Epidermal melanocyte (primary cell): ENCODE data around the gene DDX27.
A peak's percentile ranks its signal among the peaks of the same experiment; 100 is the strongest.
"Not testable (repeated sequence)": the region's sequence is repeated elsewhere in the genome, so short reads cannot be mapped to it uniquely, and the experiment has no call there.

Experiments used
- DNase-seq: peaks from one replicate; pipeline ENCODE4 v3.0.0; 2011; ENCODE audit warnings: low spot score; ENCODE audit not compliant: insufficient read length

Gene DDX27

DNA sequence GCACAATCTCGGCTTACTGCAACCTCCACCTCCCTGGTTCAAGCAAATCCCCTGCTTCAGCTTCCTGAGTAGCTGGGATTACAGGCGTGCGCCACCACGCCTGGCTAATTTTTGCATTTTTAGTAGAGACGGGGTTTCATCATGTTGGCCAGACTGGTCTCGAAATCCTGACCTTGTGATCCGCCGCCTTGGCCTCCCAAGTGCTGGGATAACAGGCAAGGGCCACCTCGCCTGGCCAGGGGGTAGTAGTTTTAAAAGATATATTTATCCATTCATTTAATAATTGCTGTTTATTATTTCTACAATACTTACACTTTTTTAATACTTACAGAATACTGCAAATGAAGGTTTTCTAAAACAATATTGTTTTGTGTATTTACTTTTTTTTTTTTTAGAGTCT lies 15.5 kb upstream of the DDX27 start:
- DNase-seq, result no peak

- DNase-seq, result no peak
Measured at GRCh38 chr20:49207076-49207475, 12.1 kb upstream of the DDX27 start.

GRCh38 chr20:49210101-49210756 lies 9.0 kb upstream of the DDX27 start:
- no peak for DNase-seq

DNA sequence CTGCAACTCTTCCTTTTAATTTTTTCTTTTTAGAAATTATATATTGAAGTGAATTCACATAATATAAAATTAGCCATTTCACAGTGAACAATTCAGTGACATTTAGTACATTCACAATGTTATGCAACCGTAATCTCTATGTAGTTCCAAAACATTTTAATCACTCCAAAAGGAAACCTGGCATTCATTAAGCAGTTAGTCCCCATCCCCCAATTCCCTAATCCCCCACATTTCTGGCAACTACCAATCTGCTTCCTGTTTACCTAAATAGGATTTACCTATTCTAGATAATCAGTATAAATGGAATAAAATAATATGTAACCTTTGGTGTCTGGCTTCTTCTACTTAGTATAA lies 8.5 kb upstream of the DDX27 start:
- no peak for DNase-seq

DNA sequence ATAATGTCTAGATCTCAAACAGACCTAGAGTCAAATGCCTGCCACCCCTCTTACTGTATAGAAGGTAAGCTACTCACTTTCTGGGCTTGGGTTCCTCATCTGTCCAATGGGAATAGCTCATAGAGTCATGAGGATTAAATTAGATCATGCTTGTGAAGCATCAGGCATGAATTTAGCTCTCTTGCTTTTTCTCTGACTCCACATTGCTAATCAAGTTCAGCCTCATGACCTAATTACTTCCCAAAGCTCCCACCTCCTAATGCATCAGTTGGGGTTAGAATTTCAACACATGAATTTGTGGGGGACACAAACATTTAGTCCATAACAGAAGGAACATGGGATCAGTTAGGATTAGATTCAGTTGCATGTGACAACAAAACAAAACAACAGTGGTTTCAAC lies 4.6 kb upstream of the DDX27 start:
- no peak for DNase-seq

DNA sequence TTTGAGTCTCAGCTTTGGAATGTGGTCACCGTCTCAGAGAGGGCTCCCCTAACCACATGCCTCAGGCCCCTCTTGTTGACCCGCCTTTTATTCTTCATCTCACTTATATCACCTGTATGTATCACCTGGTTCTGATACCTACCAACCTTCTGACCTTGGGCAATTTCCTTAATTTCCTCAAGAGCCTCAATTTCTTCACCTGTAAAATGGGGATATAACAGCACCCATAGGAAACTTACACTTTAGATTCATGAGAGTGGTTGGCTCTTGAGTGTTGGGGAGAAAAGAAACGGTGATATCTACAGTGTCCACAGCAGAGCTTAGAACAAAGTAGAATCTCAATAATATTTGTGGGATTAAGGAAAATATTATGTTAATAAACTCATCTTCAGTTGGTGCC lies 4.0 kb upstream of the DDX27 start:
- DNase-seq, result no peak

DNA sequence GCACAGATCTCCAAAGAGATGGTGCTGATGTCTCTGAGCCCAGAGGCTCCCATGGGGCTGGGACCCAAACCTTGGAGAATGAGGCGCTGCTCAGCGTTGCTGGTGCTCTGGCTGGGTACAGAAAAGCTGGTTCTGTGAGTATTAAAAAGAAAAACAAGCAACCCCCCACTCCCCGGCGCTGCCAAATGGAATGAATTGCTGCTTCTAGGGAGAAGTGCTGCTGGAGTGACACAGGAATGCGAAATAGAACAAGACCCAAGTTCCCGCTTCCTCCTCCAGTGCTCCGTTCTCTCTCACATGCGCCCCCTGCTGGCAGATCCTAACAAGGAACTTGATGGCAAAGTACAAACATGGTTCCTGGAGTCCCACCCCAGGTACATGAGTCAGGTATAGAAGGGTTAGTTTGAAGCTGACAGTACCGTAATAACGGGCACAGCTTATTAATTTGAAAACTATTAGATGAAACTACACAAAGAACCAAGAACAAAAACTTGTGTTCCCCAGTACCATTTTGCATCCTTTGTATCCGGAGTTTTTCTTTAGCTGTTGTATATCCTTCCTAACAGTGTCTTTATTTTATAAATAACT lies 2.1 kb upstream of the DDX27 start:
- DNase-seq, result peak; percentile 29

DNA sequence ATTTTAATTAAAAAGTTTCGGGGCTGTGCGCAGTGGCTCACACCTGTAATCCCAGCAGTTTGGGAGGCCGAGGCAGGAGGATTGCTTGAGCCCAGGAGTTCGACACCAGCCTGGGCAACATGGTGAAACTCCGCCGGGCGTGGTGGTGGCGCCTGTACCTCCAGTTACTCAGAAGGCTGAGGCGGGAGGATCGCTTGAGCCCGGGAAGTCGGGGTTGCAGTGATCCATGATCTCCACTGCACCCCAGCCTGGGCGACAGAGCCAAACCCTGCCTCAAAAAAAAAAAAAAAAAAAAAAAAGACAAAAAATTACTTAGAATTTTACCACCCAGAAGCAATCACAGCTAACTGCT lies 501 bp upstream of the DDX27 start:
- DNase-seq, result not testable (repeated sequence)

DNA sequence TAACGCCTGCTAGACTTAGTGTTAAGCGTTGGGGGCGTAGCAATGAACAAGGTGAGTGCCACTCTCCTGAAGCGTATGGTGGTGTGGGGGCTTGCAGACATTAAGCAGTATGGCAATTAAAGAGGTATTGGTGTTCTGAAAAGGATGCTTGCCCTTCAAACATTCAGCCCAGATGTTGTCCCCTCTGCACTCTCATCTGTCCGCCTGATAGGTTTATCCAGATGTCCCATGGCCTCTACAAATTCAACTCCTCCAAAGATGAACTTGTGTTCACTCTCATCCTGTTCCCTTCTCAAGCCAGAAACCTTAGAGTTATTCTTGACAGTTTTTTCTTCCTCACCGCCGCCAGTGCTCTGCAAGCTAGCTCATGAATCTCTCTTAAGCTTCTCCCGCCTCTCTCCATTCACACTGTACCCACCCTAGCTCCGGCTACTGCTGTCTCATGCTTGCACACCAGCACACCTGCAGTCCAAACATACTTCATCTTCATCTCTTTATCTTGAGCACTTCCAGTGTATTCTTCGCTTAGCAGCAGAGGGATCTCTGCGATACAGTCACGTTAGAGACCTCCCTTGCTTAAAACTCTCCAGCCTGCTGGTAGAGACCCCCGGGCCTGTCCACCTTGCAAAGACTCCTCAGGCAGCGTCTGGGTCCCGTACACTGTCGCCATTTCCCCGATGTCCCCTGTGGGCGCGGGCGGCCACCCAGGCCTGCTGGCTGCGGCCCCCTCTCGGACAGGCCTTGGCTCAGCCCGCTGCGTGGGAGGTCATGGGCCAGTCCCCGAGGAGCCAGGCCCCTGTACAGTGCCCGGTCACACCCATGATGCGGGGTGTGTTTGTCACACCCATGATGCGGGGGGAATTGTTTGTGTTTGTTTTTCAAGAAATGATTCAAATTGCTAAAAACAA lies 962 bp downstream of the DDX27 start:
- DNase-seq, result no peak

- DNase-seq, result no peak
Measured at GRCh38 chr20:49225896-49226295, 6.7 kb downstream of the DDX27 start.

- DNase-seq, result no peak
Measured at GRCh38 chr20:49228676-49229075, 9.5 kb downstream of the DDX27 start.

DNA sequence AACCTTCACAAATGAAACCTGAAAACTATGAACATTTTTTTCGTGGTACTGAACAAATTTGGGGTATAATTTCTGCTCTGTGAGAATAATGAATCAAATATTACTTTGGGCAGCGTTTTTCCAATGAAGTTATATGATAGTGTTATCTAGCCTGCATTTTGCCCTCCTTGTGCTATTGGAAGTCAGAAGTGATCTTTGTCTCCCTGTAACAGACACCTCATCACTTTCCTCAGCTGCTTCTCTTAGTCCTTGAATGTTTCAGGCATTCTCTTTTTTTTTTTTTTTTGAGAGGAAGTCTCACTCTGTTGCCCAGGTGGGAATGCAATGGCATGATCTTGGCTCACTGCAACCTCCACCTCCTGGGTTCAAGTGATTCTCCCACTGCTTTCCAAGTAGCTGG lies 10.2 kb downstream of the DDX27 start:
- DNase-seq, result no peak

DNA sequence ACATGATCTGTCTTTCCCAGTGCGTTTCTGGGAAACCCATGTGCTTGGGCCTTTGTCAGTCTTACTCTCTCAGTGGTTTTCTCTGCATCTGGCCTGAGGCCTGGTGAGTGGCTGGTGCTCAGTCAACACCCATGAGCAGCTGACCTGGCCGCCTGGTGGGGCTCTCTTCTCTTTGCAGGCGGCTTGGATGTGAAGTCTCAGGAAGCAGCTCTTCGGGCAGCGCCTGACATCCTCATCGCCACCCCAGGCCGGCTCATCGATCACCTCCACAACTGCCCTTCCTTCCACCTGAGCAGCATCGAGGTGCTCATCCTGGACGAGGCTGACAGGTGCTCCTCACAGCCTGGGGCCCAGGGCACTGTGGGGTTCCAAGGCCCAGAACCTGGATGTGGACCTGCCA lies 10.8 kb downstream of the DDX27 start:
- no peak for DNase-seq

DNA sequence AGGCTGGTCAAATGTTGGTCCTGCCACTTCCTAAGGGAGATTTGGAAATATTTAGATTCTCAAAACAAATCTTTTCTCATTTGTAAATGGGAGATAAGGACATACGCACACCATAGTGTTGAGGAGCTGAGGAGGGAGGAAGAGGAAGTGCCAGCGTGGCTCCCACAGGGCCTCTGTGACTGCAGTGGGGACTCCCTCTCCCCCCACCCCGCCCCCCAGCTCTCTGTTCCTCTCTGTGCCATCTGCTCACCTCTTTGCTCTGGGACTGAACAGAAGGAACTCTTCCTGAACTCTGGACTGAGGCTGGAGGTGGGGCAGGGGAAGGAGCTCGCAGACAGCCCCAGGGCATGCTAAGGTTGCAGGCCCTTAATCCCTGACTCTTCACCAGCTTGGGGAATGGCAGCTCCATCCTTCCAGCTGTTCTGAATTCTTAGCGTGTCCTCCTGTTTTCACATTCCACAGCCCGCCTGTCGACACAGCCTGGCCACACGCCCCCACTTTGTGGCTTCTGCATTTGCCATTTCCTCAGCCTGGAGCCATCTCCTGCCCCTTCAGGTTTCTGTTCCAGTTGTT lies 11.4 kb downstream of the DDX27 start:
- DNase-seq, result no peak

GRCh38 chr20:49231471-49231870 lies 12.3 kb downstream of the DDX27 start:
- DNase-seq, result no peak

GRCh38 chr20:49233226-49233625 lies 14.0 kb downstream of the DDX27 start:
- no peak for DNase-seq

- DNase-seq, result no peak
Measured at GRCh38 chr20:49234831-49235230, 15.6 kb downstream of the DDX27 start.

GRCh38 chr20:49236301-49236700 lies 17.1 kb downstream of the DDX27 start:
- DNase-seq, result no peak

DNA sequence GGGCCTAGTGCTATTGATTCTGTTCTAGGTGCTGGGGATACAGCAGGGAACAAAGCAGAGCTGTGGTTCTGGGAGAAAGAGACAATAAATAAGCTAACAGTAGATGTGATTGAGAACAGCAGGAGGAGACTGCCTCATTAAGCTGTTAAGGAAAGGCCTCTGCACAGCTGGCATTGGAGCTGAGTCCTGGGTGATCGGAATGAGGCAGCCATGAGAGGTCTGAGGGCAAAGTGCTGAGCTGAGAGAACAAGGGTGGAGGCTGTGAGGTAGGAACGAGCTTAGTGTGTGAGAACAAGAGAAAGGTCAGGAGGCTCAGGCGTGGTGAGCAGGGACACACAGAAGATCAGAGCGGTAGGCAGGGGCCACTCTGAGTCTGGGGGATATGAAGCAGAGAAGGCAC lies 18.3 kb downstream of the DDX27 start:
- DNase-seq, result no peak

GRCh38 chr20:49245921-49246740 lies 26.9 kb downstream of the DDX27 start:
- peak; percentile 44 for DNase-seq

- DNase-seq, result no peak
Measured at GRCh38 chr20:49247169-49247723, 28.0 kb downstream of the DDX27 start.
